GM19395 (cell line): ENCODE data around the gene C5orf47.

ENCODE experiments used
- ATAC-seq: cut with Tn5 transposase; IDR thresholded peaks from one replicate; pipeline ENCODE4 v1.9.1; 2021; ENCODE audit warnings: mild to moderate bottlenecking, moderate library complexity; ENCODE audit not compliant: unreplicated experiment

The C5orf47 gene

GRCh38 chr5:173988554-173989431 is at the start of gene C5orf47:
TSS of gene C5orf47 (plus strand) at chr5:173989170. CDS start at chr5:173989264, 94 bp downstream.
- ATAC-seq, result no peak

GRCh38 chr5:173940269-173940668 is 48.7 kb upstream of the C5orf47 start:
- no peak for ATAC-seq

DNA sequence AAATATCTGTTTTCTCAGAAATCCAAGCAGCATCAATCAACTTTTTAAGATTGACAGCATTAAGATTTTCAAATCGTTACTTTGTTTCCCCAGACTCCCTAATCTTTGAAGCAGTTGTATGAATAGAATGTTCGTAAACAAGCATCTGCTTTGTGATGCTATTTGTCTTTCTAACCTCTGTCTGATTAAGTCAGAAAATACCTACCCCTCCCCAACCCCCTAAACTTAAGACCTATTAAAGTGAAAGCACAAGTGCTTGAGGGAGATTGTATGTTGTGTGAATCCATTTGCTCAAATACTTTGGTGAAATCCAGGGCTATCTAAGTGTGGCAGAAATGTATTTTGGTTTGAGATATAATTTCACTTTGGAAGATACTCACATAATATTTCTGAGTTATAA is 47.9 kb upstream of the C5orf47 start:
- no peak for ATAC-seq

GRCh38 chr5:173941758-173942401 is 47.1 kb upstream of the C5orf47 start:
- no peak for ATAC-seq

- no peak for ATAC-seq
Observed at GRCh38 chr5:173944511-173944910, 44.5 kb upstream of the C5orf47 start.

DNA sequence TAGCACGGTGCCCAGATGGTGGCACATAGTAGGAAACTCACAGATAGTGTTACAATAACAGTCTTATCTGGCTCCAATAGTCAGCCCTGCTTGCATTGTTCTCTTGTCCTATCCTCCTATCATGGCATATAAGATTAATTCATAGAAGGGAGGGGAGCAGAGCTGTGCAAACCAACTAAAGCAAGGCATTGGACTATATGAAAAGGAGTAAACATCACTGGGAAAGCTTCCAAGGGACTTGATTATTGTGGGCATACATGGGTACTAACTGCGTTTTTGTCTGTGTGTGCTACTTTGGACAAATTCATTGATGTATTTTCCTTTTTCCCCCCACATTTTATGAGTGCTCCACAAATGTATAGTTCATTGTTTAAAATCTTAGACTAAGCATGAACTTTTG is 43.8 kb upstream of the C5orf47 start:
- ATAC-seq, result no peak

GRCh38 chr5:173946323-173946722 is 42.6 kb upstream of the C5orf47 start:
- no peak for ATAC-seq

DNA sequence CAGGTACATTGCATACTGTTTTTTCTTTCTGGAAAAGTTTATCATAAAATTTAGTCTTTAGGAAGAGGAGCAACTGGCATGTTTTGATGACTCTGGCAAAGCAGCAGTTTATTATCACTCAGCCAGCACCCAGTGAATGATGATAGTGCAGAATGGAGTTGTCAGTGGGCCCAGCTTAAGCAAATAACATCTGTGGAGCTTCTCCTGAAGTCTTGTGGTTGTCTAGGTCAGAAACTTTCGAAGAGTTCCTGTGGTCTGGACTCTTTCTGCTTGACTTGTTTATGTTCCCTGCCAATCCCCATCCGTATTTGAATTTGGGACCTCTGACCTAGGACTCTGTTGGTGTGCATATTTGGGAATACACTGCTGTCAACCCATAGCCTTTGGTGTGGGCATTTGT is 38.1 kb upstream of the C5orf47 start:
- ATAC-seq, result no peak

- ATAC-seq, result no peak
Observed at GRCh38 chr5:173953528-173954090, 35.4 kb upstream of the C5orf47 start.

DNA sequence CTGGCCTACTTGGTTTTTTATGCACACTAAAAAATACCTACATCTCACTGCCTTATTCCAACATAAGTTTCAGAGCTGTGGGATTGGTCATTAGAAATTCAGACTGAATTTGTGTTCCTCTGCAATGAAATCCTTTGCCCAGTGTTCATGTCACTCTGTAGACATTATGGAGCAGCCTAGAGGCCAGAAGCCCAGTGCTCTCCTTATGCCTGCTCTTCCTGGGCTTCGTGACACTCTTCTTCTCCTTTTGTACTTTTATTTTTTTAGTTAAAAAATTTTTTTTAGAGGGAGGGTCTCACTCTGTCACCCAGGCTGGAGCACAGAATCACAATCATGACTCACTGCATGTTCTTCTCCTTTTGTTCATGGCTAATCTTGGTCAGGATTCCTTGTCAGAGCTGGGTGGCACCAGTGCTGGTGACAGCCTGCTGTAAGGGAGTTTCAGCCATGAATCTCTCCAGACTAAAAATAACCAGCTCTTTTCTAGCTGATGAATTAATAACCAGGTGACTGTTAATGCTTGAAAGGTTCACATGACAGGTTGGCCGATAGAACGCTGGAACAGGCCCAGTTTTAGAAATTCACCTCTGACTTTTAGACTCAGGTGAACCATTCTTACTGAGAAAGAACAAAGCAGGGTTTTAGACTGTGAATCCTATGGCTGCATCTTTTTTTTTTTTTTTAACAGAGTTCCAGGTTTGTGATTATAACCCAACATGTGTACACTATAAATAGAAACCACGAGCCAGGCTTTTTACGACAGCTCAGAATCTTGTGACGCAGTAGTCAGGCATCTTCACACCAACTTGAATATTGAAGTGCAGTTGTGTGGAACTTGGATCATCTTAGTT is 34.1 kb upstream of the C5orf47 start:
- ATAC-seq, result no peak

GRCh38 chr5:173960986-173961385 is 28.0 kb upstream of the C5orf47 start:
- ATAC-seq, result no peak

DNA sequence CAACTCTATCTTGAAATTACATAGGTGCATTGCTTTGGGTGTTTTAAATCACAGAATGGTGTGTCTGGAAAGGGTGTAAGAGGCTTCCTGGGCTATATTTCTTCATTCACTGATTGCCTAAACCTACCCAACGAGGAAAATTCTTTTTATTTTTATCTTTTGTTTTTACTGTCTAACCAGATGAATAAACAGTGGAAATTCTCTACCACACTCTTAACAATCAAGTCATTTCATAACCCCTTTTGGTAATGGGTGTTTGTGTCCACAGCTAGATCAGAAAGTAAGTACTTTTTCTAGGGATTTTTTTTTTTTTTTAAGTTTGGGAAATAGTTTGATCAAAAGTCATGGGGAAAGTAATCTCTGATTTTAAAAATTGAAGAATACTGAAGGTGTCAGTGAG is 27.6 kb upstream of the C5orf47 start:
- ATAC-seq, result no peak

GRCh38 chr5:173962436-173962972 is 26.5 kb upstream of the C5orf47 start:
- no peak for ATAC-seq

DNA sequence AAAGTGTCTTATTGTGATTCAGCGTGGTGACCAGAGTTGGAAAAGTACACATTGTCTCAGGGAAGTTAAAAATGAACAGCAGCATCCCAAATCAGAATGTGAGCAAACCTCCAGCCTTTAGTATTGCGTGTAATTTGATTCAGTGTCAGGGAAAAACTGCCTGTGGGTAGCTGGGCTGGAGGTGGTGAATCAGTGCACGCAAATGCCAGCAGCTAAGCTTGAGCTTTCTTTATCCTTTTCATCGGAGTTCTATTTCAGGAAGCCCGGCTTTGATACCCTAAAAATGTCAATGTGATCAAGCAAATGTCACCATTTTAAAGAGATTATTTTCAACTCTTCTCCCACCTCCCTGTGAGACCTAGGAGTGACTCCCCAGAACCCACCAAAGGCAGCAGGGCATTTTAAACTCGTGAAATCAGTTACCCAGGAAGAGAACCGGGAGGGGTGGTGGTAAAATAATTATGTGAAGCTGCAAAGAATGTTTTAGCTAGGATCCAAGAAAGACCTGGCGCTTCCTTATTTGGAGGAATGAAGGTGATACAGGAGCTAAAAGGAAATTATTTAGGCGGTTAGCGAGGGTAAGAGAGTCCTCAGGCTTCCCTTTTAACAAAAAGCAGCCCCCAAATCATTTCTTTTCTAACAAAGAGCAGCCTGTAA is 25.7 kb upstream of the C5orf47 start:
- no peak for ATAC-seq

DNA sequence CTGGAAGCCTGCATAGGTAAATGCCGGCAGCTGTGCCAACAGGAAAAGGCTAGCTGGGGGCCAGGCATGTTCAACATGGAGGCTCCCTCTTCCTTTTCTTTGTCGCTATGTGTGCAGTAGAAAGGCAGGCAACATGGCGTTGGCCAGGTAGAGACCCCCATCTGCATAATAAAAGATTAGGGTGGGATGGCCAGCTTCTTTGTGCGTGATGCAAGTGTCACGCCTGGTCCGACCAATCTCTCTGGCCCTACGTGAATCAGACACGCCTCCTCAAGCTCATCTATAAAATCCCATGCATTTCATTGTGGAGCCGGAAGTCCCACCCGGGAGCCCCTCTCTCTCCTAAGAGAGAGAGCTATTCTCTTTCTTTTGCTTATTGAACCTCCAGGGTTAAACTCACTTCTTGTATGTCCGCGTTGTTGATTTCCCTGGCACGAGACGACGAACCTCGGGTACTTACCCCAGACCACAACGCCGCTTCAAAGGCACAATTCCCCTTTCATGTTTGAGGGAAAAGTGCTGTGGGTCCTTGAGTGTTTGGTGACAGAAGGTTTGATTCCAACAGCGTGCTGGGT is 25.0 kb upstream of the C5orf47 start:
- no peak for ATAC-seq

DNA sequence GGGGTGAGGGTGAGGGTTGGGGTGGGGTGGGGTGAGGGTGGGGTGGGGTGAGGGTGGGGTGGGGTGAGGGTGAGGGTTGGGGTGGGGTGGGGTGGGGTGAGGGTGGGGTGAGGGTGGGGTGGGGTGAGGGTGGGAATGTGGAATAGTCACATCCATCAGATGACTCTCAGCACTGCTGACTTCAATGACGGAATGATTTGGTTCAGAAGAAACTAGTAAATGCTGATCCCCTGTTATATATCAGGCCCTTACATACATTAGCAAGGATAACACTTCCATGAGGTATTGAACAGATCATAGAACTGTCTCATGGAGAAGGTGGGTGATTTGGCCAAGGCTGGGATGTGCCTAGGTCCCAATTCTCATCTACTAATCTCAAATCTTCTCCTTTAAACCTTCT is 24.5 kb upstream of the C5orf47 start:
- ATAC-seq, result no peak

- no peak for ATAC-seq
Observed at GRCh38 chr5:173967241-173967640, 21.7 kb upstream of the C5orf47 start.

DNA sequence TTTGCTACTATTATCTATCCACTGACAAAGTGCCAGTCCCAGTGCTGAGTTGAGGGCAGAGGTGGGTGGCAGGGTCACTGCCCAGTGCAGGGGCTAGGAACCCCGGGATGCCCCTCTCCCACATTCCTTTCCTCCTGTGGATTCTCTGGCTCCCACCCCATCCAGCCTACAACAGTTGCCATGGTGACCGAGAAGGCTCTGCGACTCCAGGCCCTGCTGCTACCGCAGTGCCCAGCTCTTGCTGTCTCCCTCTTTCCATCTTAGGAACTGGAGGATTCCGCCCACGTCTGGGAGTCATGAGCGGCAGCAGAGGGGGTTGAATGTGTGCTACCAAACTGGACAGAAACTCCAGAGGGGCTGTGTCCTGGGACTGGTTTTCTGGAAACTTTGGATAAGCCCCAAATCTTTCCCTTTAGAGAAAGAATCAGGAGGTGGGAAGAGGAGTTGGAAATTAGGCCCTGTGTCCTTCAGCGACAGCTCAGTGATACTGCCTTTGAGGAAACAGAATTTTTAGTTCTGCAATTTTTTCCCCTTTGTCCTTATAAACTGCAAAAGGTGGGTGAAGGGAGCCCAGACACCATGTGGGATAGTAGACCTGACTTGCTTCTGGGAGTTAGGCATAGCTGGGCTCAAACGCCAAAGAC is 20.7 kb upstream of the C5orf47 start:
- no peak for ATAC-seq
